Breast epithelium (tissue), 3 donors: ENCODE measurements around the gene CMTM7.

Experiments
- CTCF ChIP-seq, 3 donors: fragments of 450-650 bp; IDR thresholded peaks; one replicate each; pipeline ENCODE4 v1.5.1; 2016 to 2017; ENCODE audit warnings: antibody characterized with exemption in 3 of 3, mild to moderate bottlenecking in 3 of 3, moderate library complexity in 3 of 3
- POLR2A ChIP-seq: fragments of 450-650 bp; IDR thresholded peaks from one replicate; pipeline ENCODE4 v1.6.1; 2016; ENCODE audit warnings: antibody characterized with exemption, mild to moderate bottlenecking, moderate library complexity

DNA sequence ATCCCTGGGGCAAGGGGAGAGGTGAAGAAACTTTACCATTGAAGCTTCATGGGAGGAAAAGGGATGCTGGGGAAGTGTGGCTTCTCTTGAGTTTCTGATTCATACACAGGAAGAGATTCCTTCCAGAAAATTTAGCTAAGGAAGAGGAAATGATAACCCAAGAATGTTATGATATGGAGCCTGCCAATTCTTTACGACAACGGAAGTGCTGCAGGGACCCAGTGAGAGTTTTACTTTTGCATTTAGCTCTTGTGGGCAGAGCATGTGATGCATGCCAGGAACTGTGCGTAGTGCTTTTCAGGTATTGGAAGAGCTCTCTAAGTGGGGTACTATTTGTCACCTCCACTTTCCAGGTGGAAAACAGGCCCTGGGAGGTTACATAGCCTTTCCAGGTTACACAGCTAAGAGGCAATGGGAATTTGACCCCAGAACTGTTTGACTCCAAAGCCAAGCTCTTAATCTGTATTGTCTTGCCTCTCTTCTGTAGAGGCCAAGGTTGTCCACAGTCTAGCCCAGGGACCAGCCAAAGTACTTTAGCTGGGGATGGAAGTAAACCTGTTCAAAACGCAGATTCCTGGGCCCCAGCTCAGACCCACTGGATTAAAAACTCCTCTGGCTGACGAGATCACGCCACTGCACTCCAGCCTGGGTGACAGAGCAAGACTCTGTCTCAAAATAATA, 23.0 kb downstream of the CMTM7 start:
- no peak for TF ChIP-seq CTCF (IDR thresholded peaks at IDR 0.05)
- no peak for TF ChIP-seq POLR2A
